Activated naive CD4-positive, alpha-beta T cell treated with anti-CD3 and anti-CD28 coated beads, Interleukin-2, amount 10 ng/mL, durations not matched to agents 7 days and 5 days (primary cell): Measurements from ENCODE around the gene HMG20A.

Experiments used
- CTCF ChIA-PET: fragments of 350-600 bp; sonication (Branson Sonifier 250); formaldehyde crosslinking; loops from one replicate; lab custom pipeline; 2021; ENCODE audit warnings: antibody characterized with exemption; lab: Charles Lee
- DNase-seq: peaks from one replicate; pipeline ENCODE4 v3.0.0-alpha.2; 2020
- H3K27ac Mint-ChIP-seq: one replicate; pipeline ENCODE4 v1.8.0; 2021; ENCODE audit warnings: mild to moderate bottlenecking, moderate library complexity, mixed read lengths
- H3K27me3 Mint-ChIP-seq: one replicate; pipeline ENCODE4 v1.8.0; 2021; ENCODE audit warnings: mild to moderate bottlenecking, mixed read lengths
- H3K36me3 Mint-ChIP-seq: one replicate; pipeline ENCODE4 v1.8.0; 2021; ENCODE audit warnings: mixed read lengths
- H3K4me1 Mint-ChIP-seq: one replicate; pipeline ENCODE4 v1.8.0; 2021; ENCODE audit warnings: mixed read lengths
- H3K4me3 Mint-ChIP-seq: one replicate; pipeline ENCODE4 v1.8.0; 2021; ENCODE audit warnings: mild to moderate bottlenecking, moderate library complexity, mixed read lengths
- H3K9me3 Mint-ChIP-seq: one replicate; pipeline ENCODE4 v1.8.0; 2021; ENCODE audit warnings: mixed read lengths

The HMG20A gene

GRCh38 chr15:77508541-77509243 is 88.0 kb downstream of the HMG20A start:
- Mint-ChIP-seq H3K27ac (no peak overlapping the region), H3K27me3 (no peaks in the 10 kb centered on the region), H3K4me3 (no peak overlapping the region), H3K4me1 (peaks cover 12% of the 10 kb centered on the region), H3K36me3 (no peaks in the 10 kb centered on the region), H3K9me3 (no peaks in the 10 kb centered on the region)
- CTCF ChIA-PET = interaction anchor here (1.0 to 3.4 kb wide), 2 partner anchors 10 to 12 kb away, joined by 4 to 12 read pairs; no protein-coding TSS in a partner anchor
- DNase-seq = no peak

- no peak overlapping the region for H3K4me3 Mint-ChIP-seq
- no peaks in the 10 kb centered on the region for H3K9me3 Mint-ChIP-seq
- peaks cover 6% of the 10 kb centered on the region for H3K27me3 Mint-ChIP-seq
- H3K4me1 Mint-ChIP-seq = peaks cover 12% of the 10 kb centered on the region
- no peaks in the 10 kb centered on the region for H3K36me3 Mint-ChIP-seq
- CTCF ChIA-PET = interaction anchor here (0.9 to 3.4 kb wide), 2 partner anchors 14 to 33 kb away, joined by 3 to 12 read pairs; no protein-coding TSS in a partner anchor
- H3K27ac Mint-ChIP-seq = no peak overlapping the region
- DNase-seq = no peak
These were observed 89.7 kb downstream of the HMG20A start for GRCh38 chr15:77510066-77511057.

GRCh38 chr15:77511869-77512268 is 91.2 kb downstream of the HMG20A start:
- peaks cover 12% of the 10 kb centered on the region for H3K4me1 Mint-ChIP-seq
- H3K27ac Mint-ChIP-seq = no peak overlapping the region
- no peak overlapping the region for H3K4me3 Mint-ChIP-seq
- no peaks in the 10 kb centered on the region for H3K9me3 Mint-ChIP-seq
- peaks cover 6% of the 10 kb centered on the region for H3K27me3 Mint-ChIP-seq
- no peak for DNase-seq
- no peaks in the 10 kb centered on the region for H3K36me3 Mint-ChIP-seq
- CTCF ChIA-PET = no interaction called here

GRCh38 chr15:77513226-77513625 is 92.5 kb downstream of the HMG20A start:
- no peaks in the 10 kb centered on the region for H3K9me3 Mint-ChIP-seq
- H3K4me1 Mint-ChIP-seq = peaks cover 9% of the 10 kb centered on the region
- no peaks in the 10 kb centered on the region for H3K36me3 Mint-ChIP-seq
- CTCF ChIA-PET = no interaction called here
- peaks cover 6% of the 10 kb centered on the region for H3K27me3 Mint-ChIP-seq
- no peak overlapping the region for H3K27ac Mint-ChIP-seq
- no peak overlapping the region for H3K4me3 Mint-ChIP-seq
- no peak for DNase-seq

- no peak overlapping the region for H3K4me3 Mint-ChIP-seq
- H3K9me3 Mint-ChIP-seq = no peaks in the 10 kb centered on the region
- peaks cover 6% of the 10 kb centered on the region for H3K27me3 Mint-ChIP-seq
- H3K4me1 Mint-ChIP-seq = no peaks in the 10 kb centered on the region
- CTCF ChIA-PET = interaction anchor here (1.2 kb wide), 1 partner anchor 18 kb away, joined by 3 read pairs; no protein-coding TSS in a partner anchor
- H3K27ac Mint-ChIP-seq = no peak overlapping the region
- no peaks in the 10 kb centered on the region for H3K36me3 Mint-ChIP-seq
- DNase-seq = no peak
These were observed 94.1 kb downstream of the HMG20A start for GRCh38 chr15:77514641-77515402.

- H3K27me3 Mint-ChIP-seq = peaks cover 6% of the 10 kb centered on the region
- H3K36me3 Mint-ChIP-seq = no peaks in the 10 kb centered on the region
- H3K9me3 Mint-ChIP-seq = no peaks in the 10 kb centered on the region
- H3K27ac Mint-ChIP-seq = no peak overlapping the region
- CTCF ChIA-PET = interaction anchor here (0.7 kb wide), 1 partner anchor 313 kb away, joined by 3 read pairs; no protein-coding TSS in a partner anchor
- H3K4me1 Mint-ChIP-seq = no peaks in the 10 kb centered on the region
- DNase-seq = no peak
- H3K4me3 Mint-ChIP-seq = no peak overlapping the region
These were observed 94.9 kb downstream of the HMG20A start for GRCh38 chr15:77515613-77516012.

- no peaks in the 10 kb centered on the region for H3K4me1 Mint-ChIP-seq
- no peaks in the 10 kb centered on the region for H3K36me3 Mint-ChIP-seq
- H3K4me3 Mint-ChIP-seq = no peak overlapping the region
- H3K27me3 Mint-ChIP-seq = peaks cover 6% of the 10 kb centered on the region
- H3K9me3 Mint-ChIP-seq = no peaks in the 10 kb centered on the region
- DNase-seq = no peak
- no peak overlapping the region for H3K27ac Mint-ChIP-seq
- CTCF ChIA-PET = interaction anchor here (0.7 kb wide), 1 partner anchor 313 kb away, joined by 3 read pairs; no protein-coding TSS in a partner anchor
These were observed 95.4 kb downstream of the HMG20A start for GRCh38 chr15:77516076-77516475.

GRCh38 chr15:77516786-77517185 is 96.1 kb downstream of the HMG20A start:
- CTCF ChIA-PET = no interaction called here
- no peaks in the 10 kb centered on the region for H3K36me3 Mint-ChIP-seq
- no peak overlapping the region for H3K27ac Mint-ChIP-seq
- no peak for DNase-seq
- peaks cover 6% of the 10 kb centered on the region for H3K27me3 Mint-ChIP-seq
- no peaks in the 10 kb centered on the region for H3K4me1 Mint-ChIP-seq
- no peaks in the 10 kb centered on the region for H3K9me3 Mint-ChIP-seq
- no peak overlapping the region for H3K4me3 Mint-ChIP-seq

GRCh38 chr15:77517579-77517978 is 96.9 kb downstream of the HMG20A start:
- Mint-ChIP-seq H3K4me1 (no peaks in the 10 kb centered on the region), H3K9me3 (no peaks in the 10 kb centered on the region), H3K27me3 (peaks cover 6% of the 10 kb centered on the region), H3K36me3 (no peaks in the 10 kb centered on the region), H3K4me3 (no peak overlapping the region), H3K27ac (no peak overlapping the region)
- DNase-seq = no peak
- CTCF ChIA-PET = no interaction called here

GRCh38 chr15:77518458-77518857 is 97.8 kb downstream of the HMG20A start:
- DNase-seq = no peak
- Mint-ChIP-seq H3K9me3 (no peaks in the 10 kb centered on the region), H3K27ac (no peak overlapping the region), H3K4me1 (no peaks in the 10 kb centered on the region), H3K4me3 (no peak overlapping the region), H3K36me3 (no peaks in the 10 kb centered on the region), H3K27me3 (peaks cover 6% of the 10 kb centered on the region)
- CTCF ChIA-PET = no interaction called here

GRCh38 chr15:77519540-77519939 is 98.9 kb downstream of the HMG20A start:
- peaks cover 6% of the 10 kb centered on the region for H3K27me3 Mint-ChIP-seq
- H3K36me3 Mint-ChIP-seq = no peaks in the 10 kb centered on the region
- H3K4me1 Mint-ChIP-seq = no peaks in the 10 kb centered on the region
- H3K9me3 Mint-ChIP-seq = no peaks in the 10 kb centered on the region
- DNase-seq = no peak
- CTCF ChIA-PET = interaction anchor here (1.1 kb wide), 1 partner anchor 22 kb away, joined by 3 read pairs; no protein-coding TSS in a partner anchor
- no peak overlapping the region for H3K4me3 Mint-ChIP-seq
- H3K27ac Mint-ChIP-seq = no peak overlapping the region

- Mint-ChIP-seq H3K4me3 (no peak overlapping the region), H3K36me3 (no peaks in the 10 kb centered on the region), H3K27ac (no peak overlapping the region), H3K4me1 (no peaks in the 10 kb centered on the region), H3K27me3 (peaks cover 4% of the 10 kb centered on the region), H3K9me3 (no peaks in the 10 kb centered on the region)
- no peak for DNase-seq
- CTCF ChIA-PET = interaction anchor here (2.7 kb wide), 1 partner anchor 22 kb away, joined by 9 read pairs; no protein-coding TSS in a partner anchor
These were observed 100.5 kb downstream of the HMG20A start for GRCh38 chr15:77521206-77521605.

GRCh38 chr15:77525400-77525811 is 104.7 kb downstream of the HMG20A start:
- CTCF ChIA-PET = no interaction called here
- Mint-ChIP-seq H3K36me3 (no peaks in the 10 kb centered on the region), H3K4me3 (no peak overlapping the region), H3K4me1 (no peaks in the 10 kb centered on the region), H3K27ac (no peak overlapping the region), H3K9me3 (no peaks in the 10 kb centered on the region), H3K27me3 (peaks cover 6% of the 10 kb centered on the region)
- DNase-seq = no peak
